ENCODE results near the gene TPP2. TPM values are rescaled to one million over a fixed set of nuclear protein-coding genes. Genes with fewer than 3 reads are reported as not detected.

Gene TPP2
- total RNA-seq, 1 donor from 2014 or later, result 51.4 TPM

- no peak for TF ChIP-seq CTCF (IDR thresholded peaks at IDR 0.05; ENCODE audit: insufficient read depth, low read length, poor library complexity, severe bottlenecking)
- peak; percentile 73 for DNase-seq (ENCODE audit: low read depth)
- H3K27me3 ChIP-seq (ENCODE audit: control insufficient read depth, insufficient read depth, low read length), result no peaks in the 10 kb centered on the region
- peaks cover 3% of the 10 kb centered on the region for H3K36me3 ChIP-seq (ENCODE audit: control insufficient read depth, insufficient read depth, low read length)
- H3K4me3 ChIP-seq (ENCODE audit: low read depth, low read length), result no peak overlapping the region
Measured at GRCh38 chr13:102658660-102659059, 61.9 kb downstream of the TPP2 start.

- TF ChIP-seq CTCF (IDR thresholded peaks at IDR 0.05; ENCODE audit: insufficient read depth, low read length, poor library complexity, severe bottlenecking), result no peak
- no peaks in the 10 kb centered on the region for H3K27me3 ChIP-seq (ENCODE audit: control insufficient read depth, insufficient read depth, low read length)
- H3K4me3 ChIP-seq (ENCODE audit: low read depth, low read length), result no peak overlapping the region
- DNase-seq (ENCODE audit: low read depth), result no peak
- peaks cover 3% of the 10 kb centered on the region for H3K36me3 ChIP-seq (ENCODE audit: control insufficient read depth, insufficient read depth, low read length)
Measured at GRCh38 chr13:102659168-102659713, 62.5 kb downstream of the TPP2 start.

- no peak for TF ChIP-seq CTCF (IDR thresholded peaks at IDR 0.05; ENCODE audit: insufficient read depth, low read length, poor library complexity, severe bottlenecking)
- no peak for DNase-seq (ENCODE audit: low read depth)
- Histone ChIP-seq H3K4me3 (ENCODE audit: low read depth, low read length) (no peak overlapping the region), H3K27me3 (ENCODE audit: control insufficient read depth, insufficient read depth, low read length) (no peaks in the 10 kb centered on the region), H3K36me3 (ENCODE audit: control insufficient read depth, insufficient read depth, low read length) (no peaks in the 10 kb centered on the region)
Measured at GRCh38 chr13:102667023-102667422, 70.2 kb downstream of the TPP2 start.

GRCh38 chr13:102667911-102668310 is 71.1 kb downstream of the TPP2 start:
- Histone ChIP-seq H3K27me3 (ENCODE audit: control insufficient read depth, insufficient read depth, low read length) (no peaks in the 10 kb centered on the region), H3K4me3 (ENCODE audit: low read depth, low read length) (no peak overlapping the region), H3K36me3 (ENCODE audit: control insufficient read depth, insufficient read depth, low read length) (peaks cover under 1% of the 10 kb centered on the region)
- DNase-seq (ENCODE audit: low read depth), result no peak
- no peak for TF ChIP-seq CTCF (IDR thresholded peaks at IDR 0.05; ENCODE audit: insufficient read depth, low read length, poor library complexity, severe bottlenecking)

- peaks cover 1% of the 10 kb centered on the region for H3K36me3 ChIP-seq (ENCODE audit: control insufficient read depth, insufficient read depth, low read length)
- no peak for DNase-seq (ENCODE audit: low read depth)
- no peak for TF ChIP-seq CTCF (IDR thresholded peaks at IDR 0.05; ENCODE audit: insufficient read depth, low read length, poor library complexity, severe bottlenecking)
- no peaks in the 10 kb centered on the region for H3K27me3 ChIP-seq (ENCODE audit: control insufficient read depth, insufficient read depth, low read length)
- no peak overlapping the region for H3K4me3 ChIP-seq (ENCODE audit: low read depth, low read length)
Measured at GRCh38 chr13:102670130-102670529, 73.3 kb downstream of the TPP2 start.

- Histone ChIP-seq H3K36me3 (ENCODE audit: control insufficient read depth, insufficient read depth, low read length) (peaks cover 1% of the 10 kb centered on the region), H3K4me3 (ENCODE audit: low read depth, low read length) (no peak overlapping the region), H3K27me3 (ENCODE audit: control insufficient read depth, insufficient read depth, low read length) (no peaks in the 10 kb centered on the region)
- no peak for TF ChIP-seq CTCF (IDR thresholded peaks at IDR 0.05; ENCODE audit: insufficient read depth, low read length, poor library complexity, severe bottlenecking)
- DNase-seq (ENCODE audit: low read depth), result no peak
Measured at GRCh38 chr13:102675115-102675514, 78.3 kb downstream of the TPP2 start.

Data from kidney epithelial cell (primary cell).